ENCODE data around the gene ZNF444.
"Not testable (repeated sequence)": the region's sequence is repeated elsewhere in the genome, so short reads cannot be mapped to it uniquely, and the experiment has no call there.

ZNF444 gene

DNA sequence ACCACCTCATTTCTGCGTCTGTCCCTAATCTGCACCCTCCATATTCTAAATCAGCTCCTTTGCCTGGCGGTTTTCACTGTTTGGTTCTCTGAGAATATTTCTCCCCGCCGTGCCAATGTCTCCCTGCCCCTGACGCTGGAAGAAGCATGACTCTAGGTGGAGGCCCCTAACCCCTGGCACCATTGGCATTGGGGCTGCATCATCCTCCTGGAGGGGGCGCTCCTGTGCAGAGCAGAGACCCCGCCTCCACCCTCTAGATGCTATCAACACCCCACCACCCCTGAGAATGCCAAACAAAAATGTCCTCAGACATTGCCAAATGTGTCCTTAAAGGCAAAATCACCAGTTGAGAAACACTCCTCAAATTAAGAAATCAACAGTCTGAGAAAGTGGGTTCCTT lies 50.0 kb downstream of the ZNF444 start:
- DNase-seq: no peak

DNA sequence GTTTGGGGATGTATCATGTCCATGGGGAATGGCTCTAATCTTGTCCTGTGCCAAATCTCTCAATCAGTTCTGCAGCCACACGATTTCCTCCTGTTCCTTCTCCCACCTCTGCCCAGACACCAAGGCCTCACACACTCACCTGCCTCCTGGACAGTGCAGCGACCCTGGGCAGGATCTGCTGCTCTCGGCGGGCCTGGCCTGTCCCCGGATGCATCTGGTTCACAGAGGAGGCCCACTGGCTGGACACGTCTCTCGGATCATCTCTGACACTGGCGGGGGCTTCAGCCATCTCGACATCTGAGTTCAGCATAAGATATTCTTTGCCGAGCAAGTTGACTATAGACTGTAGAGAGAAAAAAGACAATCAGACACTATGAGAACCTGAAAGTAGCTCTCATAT lies 50.6 kb downstream of the ZNF444 start:
- no peak for DNase-seq

DNA sequence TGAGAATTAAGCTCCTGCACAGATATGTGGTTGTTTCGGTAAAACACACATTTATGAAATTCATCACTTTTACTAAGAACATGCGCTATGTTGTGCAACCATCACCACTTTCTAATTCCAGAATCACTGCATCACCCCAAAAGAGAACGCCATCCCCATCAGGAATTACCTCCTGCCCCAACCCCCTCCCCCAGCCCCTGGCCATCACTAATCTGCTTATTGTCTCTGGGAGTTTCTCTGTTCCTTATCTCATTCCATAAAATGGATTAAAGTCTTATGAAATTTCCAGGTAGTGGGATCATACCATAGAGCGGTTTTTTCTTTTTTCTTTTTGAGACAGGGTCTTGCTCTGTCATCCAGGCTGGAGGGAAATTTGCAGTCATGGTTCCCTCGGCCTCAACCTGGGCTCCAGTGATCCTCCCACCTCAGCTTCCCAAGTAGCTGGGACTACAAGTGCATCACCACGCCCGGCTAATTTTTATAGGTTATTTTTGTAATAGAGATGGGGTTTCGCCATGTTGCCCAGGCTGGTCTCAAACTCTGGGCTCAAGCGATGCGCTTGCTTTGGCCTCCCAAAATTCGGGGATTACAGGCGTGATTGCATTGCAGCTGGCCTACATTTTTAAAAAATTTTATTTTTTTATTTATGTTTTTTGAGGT lies 53.0 kb downstream of the ZNF444 start:
- DNase-seq: no peak

DNA sequence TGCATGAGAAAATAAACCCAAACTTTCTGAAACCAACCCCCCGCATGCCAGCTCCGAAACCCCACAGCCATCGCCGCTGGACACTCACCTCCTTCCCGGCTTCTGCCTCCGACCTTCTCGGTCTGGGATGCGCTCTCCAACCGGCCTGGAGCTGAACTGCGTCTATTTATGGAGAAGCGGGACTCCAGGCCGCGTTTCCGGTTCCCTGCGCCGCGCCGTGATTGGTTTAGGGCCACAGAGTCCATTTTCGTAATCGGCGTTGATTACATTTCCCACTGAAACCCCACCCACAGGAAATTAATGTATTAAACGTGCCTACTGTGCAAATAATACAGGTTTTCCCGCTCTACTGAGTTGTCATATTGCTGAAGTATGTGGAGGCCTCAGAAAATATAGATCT lies 56.6 kb downstream of the ZNF444 start, which contains the start of gene ZSCAN5B:
TSS of gene ZSCAN5B (minus strand) at position 138 of the 400 bp plus-strand sequence. CDS start 4,731 bp downstream, outside the sequence.
- DNase-seq: not testable (repeated sequence)

DNA sequence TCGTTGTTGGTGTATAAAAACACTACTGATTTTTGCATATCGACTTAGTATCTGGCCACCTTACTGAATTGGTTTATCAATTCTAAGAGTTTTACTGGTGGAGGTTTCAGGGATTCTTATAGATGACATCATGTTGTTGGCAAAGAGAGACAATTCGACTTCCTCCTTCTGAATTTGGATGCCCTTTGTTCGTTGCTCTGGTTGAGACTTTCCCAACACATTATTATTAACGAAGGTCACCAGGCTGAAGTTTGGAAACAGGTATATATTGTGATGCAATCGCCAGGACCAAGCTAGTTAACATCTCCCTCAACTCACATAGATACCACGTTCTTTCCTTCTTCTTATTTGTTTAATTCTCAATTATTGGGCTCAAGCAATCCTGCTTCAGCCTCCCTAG lies 58.6 kb downstream of the ZNF444 start:
- no peak for DNase-seq

DNA sequence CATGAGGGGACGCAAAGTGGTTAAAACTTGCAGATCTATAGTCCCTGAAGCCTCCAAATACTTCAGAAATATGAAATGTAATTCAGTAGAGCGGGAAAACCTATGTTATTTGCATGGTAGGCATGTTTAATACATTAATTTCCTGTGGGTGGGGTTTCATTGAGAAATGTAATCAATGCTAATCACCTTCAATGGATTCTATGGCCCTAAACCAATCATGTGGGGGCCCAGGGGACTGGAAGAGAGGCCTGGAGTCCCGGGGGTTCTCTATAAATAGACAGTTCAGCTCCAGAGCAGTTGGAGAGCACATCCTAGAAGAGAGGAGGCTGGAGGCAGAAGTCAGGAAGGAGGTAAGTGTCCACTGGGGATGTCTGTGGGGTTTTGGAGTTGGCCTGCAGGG lies 60.9 kb downstream of the ZNF444 start, which contains the start of gene ZSCAN5C:
TSS of gene ZSCAN5C (plus strand) at position 301 of the 400 bp plus-strand sequence. CDS start 3,641 bp downstream, outside the sequence.
- DNase-seq: no peak

DNA sequence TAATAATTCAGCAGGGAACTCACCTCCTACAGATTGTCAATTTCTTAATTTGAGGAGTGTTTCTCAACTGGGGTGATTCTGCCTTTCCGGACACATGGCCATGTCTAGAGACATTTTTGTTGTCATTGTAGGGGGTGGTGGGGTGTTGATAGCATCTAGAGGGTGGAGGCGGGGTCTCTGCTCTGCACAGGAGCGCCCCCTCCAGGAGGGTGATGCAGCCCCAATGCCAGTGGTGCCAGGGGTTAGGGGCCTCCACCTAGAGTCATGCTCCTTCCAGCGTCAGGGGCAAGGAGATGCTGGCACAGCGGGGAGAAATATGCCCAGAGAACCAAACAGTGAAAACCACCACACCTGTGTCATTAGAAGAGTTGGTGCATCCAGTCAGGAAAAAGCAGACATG lies 66.5 kb downstream of the ZNF444 start:
- not testable (repeated sequence) for DNase-seq

DNA sequence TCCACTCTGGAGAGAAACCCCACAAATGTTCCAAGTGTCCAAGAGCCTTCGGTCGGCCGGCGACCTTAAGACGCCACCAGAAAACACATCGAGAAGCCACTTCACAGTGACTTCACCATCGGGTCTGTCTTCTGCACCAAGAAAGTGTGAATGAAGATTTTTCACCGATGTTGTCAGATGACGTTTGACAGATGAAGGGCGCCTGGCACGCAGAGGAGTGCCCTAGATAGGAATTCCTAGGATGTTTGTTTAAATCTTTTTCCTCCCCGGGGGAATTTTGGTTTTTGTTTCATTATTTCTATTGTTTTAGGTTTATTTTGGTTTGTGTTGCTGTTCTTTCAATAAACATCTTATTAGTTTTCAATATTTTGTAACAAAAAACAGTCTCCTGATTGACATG lies 68.0 kb downstream of the ZNF444 start:
- DNase-seq: no peak

DNA sequence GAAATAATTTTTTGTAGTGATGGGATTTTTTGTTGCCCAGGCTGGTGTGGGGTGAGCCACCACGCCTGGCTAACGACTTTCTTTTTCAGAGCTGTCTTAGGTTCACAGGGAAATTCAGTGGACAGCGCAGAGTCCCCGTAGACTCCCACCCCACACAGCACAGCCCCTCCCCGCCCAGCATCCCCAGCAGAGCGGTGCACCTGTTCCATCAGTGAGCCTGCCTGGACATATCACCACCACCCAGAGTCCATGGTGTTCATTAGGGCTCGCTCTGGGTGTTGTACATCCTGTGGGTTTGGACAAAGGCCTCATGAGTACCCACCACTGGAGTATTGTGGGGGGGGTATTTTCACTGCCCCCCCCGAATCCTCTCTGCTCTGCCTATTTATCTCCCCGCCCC lies 68.9 kb downstream of the ZNF444 start:
- not testable (repeated sequence) for DNase-seq
